H7 (cell line): ENCODE results near the gene DYNC2H1. TPM values are rescaled to one million over a fixed set of nuclear protein-coding genes. Genes with fewer than 3 reads are reported as not detected.

Source experiments
- DNase-seq: peaks from one replicate; pipeline ENCODE4 v3.0.0; 2012
- H3K27me3 ChIP-seq: 2 replicates; pipeline ENCODE4 v1.6.0; 2011; ENCODE audit warnings: mild to moderate bottlenecking, low read length; ENCODE audit not compliant: control insufficient read depth, insufficient read depth
- H3K36me3 ChIP-seq: replicated peaks from 2 replicates; pipeline ENCODE4 v1.5.1; 2011; ENCODE audit warnings: low read length; ENCODE audit not compliant: control insufficient read depth, insufficient read depth
- H3K4me3 ChIP-seq: 2 replicates; pipeline ENCODE4 v1.5.1; 2011; ENCODE audit warnings: low read depth, mild to moderate bottlenecking, control low read depth, low read length, moderate library complexity; ENCODE audit not compliant: insufficient read depth
- total RNA-seq: library from RNA; depleted of rRNA; stranded (reverse); fragments of >200 nt; shearing (Covaris generic); gene quantifications from 2 replicates; pipeline ENCODE4 v1.2.3, GENCODE V29; 2014; rRNA removed

DYNC2H1 gene
- total RNA-seq, 1 experiment from 2014 or later: 10.3 TPM

GRCh38 chr11:103494491-103494890, 385.3 kb downstream of the DYNC2H1 start:
- H3K27me3 ChIP-seq: no peaks in the 10 kb centered on the region
- H3K36me3 ChIP-seq: no peaks in the 10 kb centered on the region
- DNase-seq: no peak
- no peak overlapping the region for H3K4me3 ChIP-seq

GRCh38 chr11:103497268-103497667, 388.0 kb downstream of the DYNC2H1 start:
- no peaks in the 10 kb centered on the region for H3K27me3 ChIP-seq
- no peaks in the 10 kb centered on the region for H3K36me3 ChIP-seq
- no peak overlapping the region for H3K4me3 ChIP-seq
- no peak for DNase-seq

GRCh38 chr11:103499710-103500340, 390.6 kb downstream of the DYNC2H1 start:
- no peaks in the 10 kb centered on the region for H3K27me3 ChIP-seq
- no peaks in the 10 kb centered on the region for H3K36me3 ChIP-seq
- no peak overlapping the region for H3K4me3 ChIP-seq
- DNase-seq: no peak

GRCh38 chr11:103515283-103515682, 406.1 kb downstream of the DYNC2H1 start:
- Histone ChIP-seq H3K36me3 (no peaks in the 10 kb centered on the region), H3K4me3 (no peak overlapping the region)
- DNase-seq: no peak

GRCh38 chr11:103520792-103521191, 411.6 kb downstream of the DYNC2H1 start:
- no peaks in the 10 kb centered on the region for H3K27me3 ChIP-seq
- no peak for DNase-seq

More at GRCh38 chr11:103515283-103515682, 406.1 kb downstream of the DYNC2H1 start:
- H3K27me3 ChIP-seq: no peaks in the 10 kb centered on the region

GRCh38 chr11:103525069-103525468, 415.8 kb downstream of the DYNC2H1 start:
- Histone ChIP-seq H3K27me3 (no peaks in the 10 kb centered on the region), H3K4me3 (no peak overlapping the region), H3K36me3 (no peaks in the 10 kb centered on the region)
- DNase-seq: no peak

More at GRCh38 chr11:103520792-103521191, 411.6 kb downstream of the DYNC2H1 start:
- H3K4me3 ChIP-seq: no peak overlapping the region
- no peaks in the 10 kb centered on the region for H3K36me3 ChIP-seq

GRCh38 chr11:103528046-103528445, 418.8 kb downstream of the DYNC2H1 start:
- Histone ChIP-seq H3K36me3 (no peaks in the 10 kb centered on the region), H3K27me3 (no peaks in the 10 kb centered on the region), H3K4me3 (no peak overlapping the region)
- no peak for DNase-seq

- no peaks in the 10 kb centered on the region for H3K36me3 ChIP-seq
- DNase-seq: no peak
- H3K27me3 ChIP-seq: no peaks in the 10 kb centered on the region
Observed at GRCh38 chr11:103528596-103528995, 419.4 kb downstream of the DYNC2H1 start.

GRCh38 chr11:103529181-103529684, 420.0 kb downstream of the DYNC2H1 start:
- Histone ChIP-seq H3K27me3 (no peaks in the 10 kb centered on the region), H3K36me3 (no peaks in the 10 kb centered on the region), H3K4me3 (no peak overlapping the region)
- no peak for DNase-seq

More at GRCh38 chr11:103528596-103528995, 419.4 kb downstream of the DYNC2H1 start:
- H3K4me3 ChIP-seq: no peak overlapping the region

Other genes starting within 250 kb of the DYNC2H1 start
- gene MMP12, start 234.4 kb upstream of the DYNC2H1 start, total RNA-seq: not detected in 2 replicates
- gene MMP13, start 153.7 kb upstream of the DYNC2H1 start, total RNA-seq: not detected in 2 replicates
- 118 and 128 TPM in 2 replicates for gene DCUN1D5, start 17.3 kb upstream of the DYNC2H1 start, total RNA-seq